GM12878 (cell line): ENCODE results near the gene NLRP6. TPM values are rescaled to one million over a fixed set of nuclear protein-coding genes. Genes with fewer than 3 reads are reported as not detected.

Experiments used
- ATAC-seq: fragments of 200-7000 bp; cut with Tn5 transposase; 3 replicates; pipeline ENCODE4 v1.9.1; 2020; ENCODE audit warnings: mild to moderate bottlenecking, moderate library complexity
- BruUV-seq: library from RNA; stranded (reverse); fragments of 400-500 nt; replicated peaks from 2 replicates; lab custom pipeline; 2021; lab: Mats Ljungman, UMichigan
- CTCF ChIA-PET: fragments of 300-600 bp; sonication (Branson Sonifier 250); formaldehyde crosslinking; extraction: SDS; loops from one replicate; lab custom pipeline; 2021; ENCODE audit warnings: inconsistent platforms; lab: Yijun Ruan, JAX
- POLR2A ChIA-PET: fragments of 350-600 bp; formaldehyde crosslinking; extraction: SDS; loops from one replicate; lab custom pipeline; 2021; ENCODE audit warnings: inconsistent platforms; lab: Charles Lee
- RAD21 ChIA-PET: fragments of 300-600 bp; sonication (Branson Sonifier 250); formaldehyde crosslinking; loops from one replicate; lab custom pipeline; 2023; ENCODE audit warnings: antibody characterized with exemption; ENCODE audit not compliant: unreplicated experiment; lab: Charles Lee
- SMC1A ChIA-PET: fragments of 300-600 bp; sonication (Branson Sonifier 250); formaldehyde crosslinking; loops from one replicate; lab custom pipeline; 2023; ENCODE audit not compliant: unreplicated experiment, uncharacterized antibody; lab: Charles Lee
- DNase-seq: peaks from one replicate; pipeline ENCODE4 v3.0.0-alpha.2; 2011; ENCODE audit warnings: low read depth, low spot score
- FAIRE-seq: peaks from 3 replicates; lab custom pipeline; 2011; peaks lifted over from hg19 to GRCh38; lab: Jason Lieb, UNC
- H2AFZ ChIP-seq: 2 replicates; pipeline ENCODE4 v1.6.0; 2011; ENCODE audit warnings: low read depth, low read length, control low read depth; ENCODE audit not compliant: control insufficient read depth
- H3K27ac ChIP-seq: 2 replicates; pipeline ENCODE4 v1.5.1; 2011; ENCODE audit warnings: control low read depth; ENCODE audit not compliant: control insufficient read depth, insufficient read depth
- H3K27me3 ChIP-seq, 2 experiments: replicated peaks in 1 of 2; 2 replicates each; pipeline versions ENCODE4 v1.6.0 to v1.6.1; 2011; ENCODE audit warnings: low read length in 1 of 2; ENCODE audit not compliant: control insufficient read depth in 2 of 2, insufficient read depth in 2 of 2
- H3K36me3 ChIP-seq, 2 experiments: 2 replicates each; pipeline ENCODE4 v1.5.1; 2011; ENCODE audit warnings: low read length in 1 of 2; ENCODE audit not compliant: control insufficient read depth in 2 of 2, insufficient read depth in 2 of 2
- H3K4me1 ChIP-seq: 2 replicates; pipeline ENCODE4 v1.6.1; 2011; ENCODE audit warnings: mild to moderate bottlenecking, low read length, moderate library complexity, mixed read lengths; ENCODE audit not compliant: control insufficient read depth, insufficient read depth
- H3K4me2 ChIP-seq: 2 replicates; pipeline ENCODE4 v1.6.0; 2011; ENCODE audit warnings: control low read depth; ENCODE audit not compliant: control insufficient read depth, insufficient read depth
- H3K4me3 ChIP-seq: fragments of 200-600 bp; sonication (generic); 2 replicates; pipeline ENCODE4 v1.5.1; 2016
- H3K79me2 ChIP-seq: 2 replicates; pipeline ENCODE4 v1.6.0; 2011; ENCODE audit warnings: low read length; ENCODE audit not compliant: control insufficient read depth, insufficient read depth
- H3K9ac ChIP-seq: 2 replicates; pipeline ENCODE4 v1.8.0; 2011; ENCODE audit warnings: low read length, control low read depth, mixed read lengths; ENCODE audit not compliant: control insufficient read depth, insufficient read depth
- H3K9me3 ChIP-seq: replicated peaks from 3 replicates; pipeline ENCODE4 v1.5.1; 2011; ENCODE audit warnings: mild to moderate bottlenecking, low read length; ENCODE audit not compliant: control insufficient read depth, insufficient read depth
- H4K20me1 ChIP-seq: 2 replicates; pipeline ENCODE4 v1.6.0; 2011; ENCODE audit not compliant: control insufficient read depth, insufficient read depth
- NFYA ChIP-seq: IDR thresholded peaks from 2 replicates; pipeline ENCODE4 v1.6.1; 2011; ENCODE audit warnings: low read depth, mild to moderate bottlenecking, low read length, improper control_type of control experiment, borderline replicate concordance
- SIN3A ChIP-seq: IDR thresholded peaks from 2 replicates; pipeline ENCODE4 v1.6.1; 2012; ENCODE audit warnings: low read depth, low read length, improper control_type of control experiment
- SIX5 ChIP-seq: IDR thresholded peaks from 2 replicates; pipeline ENCODE4 v1.6.1; 2011; ENCODE audit warnings: mild to moderate bottlenecking, low read depth, low read length, moderate library complexity; ENCODE audit not compliant: severe bottlenecking
- WGBS: methylation state at CpG from one replicate; pipeline ENCODE4 v1.1.6; 2016; ENCODE audit warnings: low lambda C conversion rate; ENCODE audit not compliant: insufficient replicate concordance, insufficient coverage; ENCODE audit errors: missing lambda C conversion rate; 5-methylcytosine and 5-hydroxymethylcytosine counted together
- in situ Hi-C: fragments of 300-500 bp; cut with MboI; formaldehyde crosslinking; loops from 9 replicates; pipeline ENCODE4 v1.14.3; 2018; ENCODE audit warnings: mixed read lengths
- intact Hi-C: fragments of 100-400 bp; cut with micrococcal nuclease; formaldehyde crosslinking; loops from one replicate; pipeline ENCODE4 v1.14.2; 2022; ENCODE audit not compliant: unreplicated experiment
- polyA plus RNA-seq, 11 experiments: library from polyadenylated mRNA; depleted of rRNA in 4 of 11; unstranded in 6 of 11; stranded (reverse) in 5 of 11; fragments of >200 nt; fragmentation: Nextera tagmentation in 4 of 11; fragmentation: Illumina TruSeq in 1 of 11; extraction: Ambion mirVana in 4 of 11; extraction: Trizol in 1 of 11; gene quantifications; 1 replicate in 1 of 11; 2 replicates in 10 of 11; pipeline versions ENCODE4 v1.2.1 to v1.2.3, GENCODE V29; 2011 to 2016; ENCODE audit warnings: inconsistent platforms in 2 of 11, missing spikeins in 2 of 11, low read depth in 1 of 11
- total RNA-seq, 4 experiments: library from RNA; depleted of rRNA in 3 of 4; stranded (reverse); fragments of >200 nt in 3 of 4; fragmentation: Illumina TruSeq in 1 of 4; extraction: Trizol in 1 of 4; gene quantifications; 2 replicates each; pipeline versions ENCODE4 v1.2.1 to v1.2.3, GENCODE V29; 2013 to 2021
- TF ChIP-seq, protein P1 (sequence below): fragments of 450-650 bp; IDR thresholded peaks from 2 replicates; pipeline ENCODE4 v1.6.1; 2018; ENCODE audit warnings: mild to moderate bottlenecking, low read depth, moderate library complexity; ENCODE audit not compliant: partially characterized antibody
- TF ChIP-seq, protein P2 (sequence below): fragments of 450-650 bp; IDR thresholded peaks from 2 replicates; pipeline ENCODE4 v1.6.1; 2017; ENCODE audit warnings: antibody characterized with exemption, mild to moderate bottlenecking, moderate library complexity

The NLRP6 gene
- total and polyA plus RNA-seq, 10 of the 15 experiments (the other 5 are each of a cell fraction or from before 2014, with no cell fraction given) = 0.03 to 0.11 TPM; not detected in 8

DNA sequence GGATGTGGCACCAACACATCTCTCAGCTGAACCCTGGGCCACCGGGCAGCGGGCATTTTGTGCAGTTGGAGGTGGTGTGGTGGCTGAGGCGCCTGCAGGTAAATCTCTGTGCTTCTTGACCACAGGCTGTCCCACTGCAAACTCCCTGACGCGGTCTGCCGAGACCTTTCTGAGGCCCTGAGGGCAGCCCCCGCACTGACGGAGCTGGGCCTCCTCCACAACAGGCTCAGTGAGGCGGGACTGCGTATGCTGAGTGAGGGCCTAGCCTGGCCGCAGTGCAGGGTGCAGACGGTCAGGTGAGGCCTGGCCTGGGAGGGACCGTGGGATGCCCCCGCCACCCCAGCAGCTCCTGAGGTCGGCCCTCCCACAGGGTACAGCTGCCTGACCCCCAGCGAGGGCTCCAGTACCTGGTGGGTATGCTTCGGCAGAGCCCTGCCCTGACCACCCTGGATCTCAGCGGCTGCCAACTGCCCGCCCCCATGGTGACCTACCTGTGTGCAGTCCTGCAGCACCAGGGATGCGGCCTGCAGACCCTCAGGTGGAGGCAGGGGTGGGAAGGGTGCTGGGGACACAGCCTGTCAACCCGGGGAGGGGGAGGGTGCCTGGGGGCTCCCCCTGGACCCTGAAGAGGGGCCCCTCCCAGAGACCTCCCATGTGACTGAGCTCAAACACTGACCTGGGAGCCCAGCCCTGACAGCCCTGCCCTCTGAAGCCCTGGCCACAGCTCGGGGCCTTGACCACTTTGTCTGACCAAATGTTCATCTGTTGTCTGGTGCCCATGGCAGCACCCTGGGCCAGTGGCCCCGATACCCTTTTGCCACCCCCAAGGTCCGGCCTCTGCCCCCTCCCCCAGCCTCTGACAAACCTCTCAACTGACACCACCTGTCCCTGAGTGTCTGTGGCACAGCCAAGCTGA, 6.2 kb downstream of the NLRP6 start:
- TF ChIP-seq SIX5 = no peak
- TF ChIP-seq NFYA = no peak
- TF ChIP-seq, protein P1, sequence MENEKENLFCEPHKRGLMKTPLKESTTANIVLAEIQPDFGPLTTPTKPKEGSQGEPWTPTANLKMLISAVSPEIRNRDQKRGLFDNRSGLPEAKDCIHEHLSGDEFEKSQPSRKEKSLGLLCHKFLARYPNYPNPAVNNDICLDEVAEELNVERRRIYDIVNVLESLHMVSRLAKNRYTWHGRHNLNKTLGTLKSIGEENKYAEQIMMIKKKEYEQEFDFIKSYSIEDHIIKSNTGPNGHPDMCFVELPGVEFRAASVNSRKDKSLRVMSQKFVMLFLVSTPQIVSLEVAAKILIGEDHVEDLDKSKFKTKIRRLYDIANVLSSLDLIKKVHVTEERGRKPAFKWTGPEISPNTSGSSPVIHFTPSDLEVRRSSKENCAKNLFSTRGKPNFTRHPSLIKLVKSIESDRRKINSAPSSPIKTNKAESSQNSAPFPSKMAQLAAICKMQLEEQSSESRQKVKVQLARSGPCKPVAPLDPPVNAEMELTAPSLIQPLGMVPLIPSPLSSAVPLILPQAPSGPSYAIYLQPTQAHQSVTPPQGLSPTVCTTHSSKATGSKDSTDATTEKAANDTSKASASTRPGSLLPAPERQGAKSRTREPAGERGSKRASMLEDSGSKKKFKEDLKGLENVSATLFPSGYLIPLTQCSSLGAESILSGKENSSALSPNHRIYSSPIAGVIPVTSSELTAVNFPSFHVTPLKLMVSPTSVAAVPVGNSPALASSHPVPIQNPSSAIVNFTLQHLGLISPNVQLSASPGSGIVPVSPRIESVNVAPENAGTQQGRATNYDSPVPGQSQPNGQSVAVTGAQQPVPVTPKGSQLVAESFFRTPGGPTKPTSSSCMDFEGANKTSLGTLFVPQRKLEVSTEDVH = no peak
- TF ChIP-seq, protein P2, sequence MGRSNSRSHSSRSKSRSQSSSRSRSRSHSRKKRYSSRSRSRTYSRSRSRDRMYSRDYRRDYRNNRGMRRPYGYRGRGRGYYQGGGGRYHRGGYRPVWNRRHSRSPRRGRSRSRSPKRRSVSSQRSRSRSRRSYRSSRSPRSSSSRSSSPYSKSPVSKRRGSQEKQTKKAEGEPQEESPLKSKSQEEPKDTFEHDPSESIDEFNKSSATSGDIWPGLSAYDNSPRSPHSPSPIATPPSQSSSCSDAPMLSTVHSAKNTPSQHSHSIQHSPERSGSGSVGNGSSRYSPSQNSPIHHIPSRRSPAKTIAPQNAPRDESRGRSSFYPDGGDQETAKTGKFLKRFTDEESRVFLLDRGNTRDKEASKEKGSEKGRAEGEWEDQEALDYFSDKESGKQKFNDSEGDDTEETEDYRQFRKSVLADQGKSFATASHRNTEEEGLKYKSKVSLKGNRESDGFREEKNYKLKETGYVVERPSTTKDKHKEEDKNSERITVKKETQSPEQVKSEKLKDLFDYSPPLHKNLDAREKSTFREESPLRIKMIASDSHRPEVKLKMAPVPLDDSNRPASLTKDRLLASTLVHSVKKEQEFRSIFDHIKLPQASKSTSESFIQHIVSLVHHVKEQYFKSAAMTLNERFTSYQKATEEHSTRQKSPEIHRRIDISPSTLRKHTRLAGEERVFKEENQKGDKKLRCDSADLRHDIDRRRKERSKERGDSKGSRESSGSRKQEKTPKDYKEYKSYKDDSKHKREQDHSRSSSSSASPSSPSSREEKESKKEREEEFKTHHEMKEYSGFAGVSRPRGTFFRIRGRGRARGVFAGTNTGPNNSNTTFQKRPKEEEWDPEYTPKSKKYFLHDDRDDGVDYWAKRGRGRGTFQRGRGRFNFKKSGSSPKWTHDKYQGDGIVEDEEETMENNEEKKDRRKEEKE = no peak
- no peak for TF ChIP-seq SIN3A
- FAIRE-seq (no peak), ATAC-seq (no peak), DNase-seq (no peak)
- H3K4me1 ChIP-seq = peaks cover 5% of the 10 kb centered on the region; the same call in 1 of the 2 replicates
- in situ Hi-C loops (no loop called here), intact Hi-C loops (no loop called here)
- POLR2A ChIA-PET = interaction anchor here (0.6 to 1.5 kb wide), 3 partner anchors 9 to 18 kb away, joined by 3 to 8 read pairs (median 4); no protein-coding TSS in a partner anchor
- RAD21 ChIA-PET = interaction anchor here (1.3 to 1.4 kb wide), 2 partner anchors 34 to 38 kb away, joined by 4 to 5 read pairs; no protein-coding TSS in a partner anchor
- WGBS = 56% methylated on average over 23 of the region's 24 CpGs
- no peaks in the 10 kb centered on the region for H3K36me3 ChIP-seq
- no peaks in the 10 kb centered on the region for H4K20me1 ChIP-seq
- H2AFZ ChIP-seq = no peak overlapping the region
- SMC1A ChIA-PET = interaction anchor here (1.7 kb wide), 1 partner anchor 10 kb away, joined by 4 read pairs; no protein-coding TSS in a partner anchor
- no TSS peak for BruUV-seq
- H3K4me3 ChIP-seq = no peak overlapping the region
- no peak overlapping the region for H3K4me2 ChIP-seq
- H3K79me2 ChIP-seq = no peaks in the 10 kb centered on the region
- no peak overlapping the region for H3K9ac ChIP-seq
- H3K27ac ChIP-seq = no peak overlapping the region
- CTCF ChIA-PET = interaction anchor here (0.7 kb wide), 1 partner anchor 13 kb away, joined by 3 read pairs; no protein-coding TSS in a partner anchor
- H3K9me3 ChIP-seq = no peaks in the 10 kb centered on the region
- peaks cover 11 to 17% of the 10 kb centered on the region in 2 experiments for H3K27me3 ChIP-seq
